GM03348 (cell line): ENCODE results near the gene CCDC63.
"Not testable (repeated sequence)": the region's sequence is repeated elsewhere in the genome, so short reads cannot be mapped to it uniquely, and the experiment has no call there.

Experiments used
- DNase-seq: peaks from one replicate; pipeline ENCODE4 v3.0.0; 2012; ENCODE audit warnings: low spot score

Gene CCDC63

DNA sequence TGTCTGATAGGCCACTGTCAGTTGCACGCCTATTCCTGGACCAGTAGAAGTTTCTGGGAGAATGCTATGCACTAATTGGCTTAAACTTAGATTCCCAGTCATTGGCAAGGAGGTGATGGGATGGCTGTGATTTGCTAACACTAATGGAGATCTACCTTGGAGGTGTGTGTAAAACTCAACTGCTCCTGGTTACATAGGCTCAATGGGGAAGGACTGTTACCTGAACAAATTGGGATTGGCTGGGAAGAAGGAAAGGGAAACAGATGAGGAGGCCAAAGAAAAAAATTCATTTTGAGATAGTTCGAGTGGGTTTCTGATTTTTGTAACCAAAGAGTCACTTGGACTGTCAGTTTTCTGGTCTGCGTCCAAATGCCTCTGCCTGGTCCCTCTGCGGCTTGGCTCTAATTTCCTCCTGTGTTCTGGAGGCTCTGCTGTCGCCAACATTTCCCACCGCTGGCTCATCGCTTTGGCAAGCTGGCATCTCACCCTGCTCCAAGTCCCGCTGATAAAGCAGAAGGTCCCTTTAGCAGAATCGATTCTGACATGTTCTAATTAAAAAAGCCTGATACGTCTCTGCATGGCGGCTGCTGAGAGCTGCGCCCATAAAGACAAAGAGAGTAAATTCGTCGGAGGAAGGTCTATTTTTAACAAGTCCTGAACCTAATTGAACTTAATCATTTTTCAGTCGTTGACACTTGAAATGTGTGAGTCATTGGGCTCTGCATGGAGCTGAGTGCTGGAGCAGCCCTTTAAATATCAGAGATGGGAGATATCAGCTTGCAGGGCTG is 2.0 kb upstream of the CCDC63 start:
- peak; percentile 60 for DNase-seq

DNA sequence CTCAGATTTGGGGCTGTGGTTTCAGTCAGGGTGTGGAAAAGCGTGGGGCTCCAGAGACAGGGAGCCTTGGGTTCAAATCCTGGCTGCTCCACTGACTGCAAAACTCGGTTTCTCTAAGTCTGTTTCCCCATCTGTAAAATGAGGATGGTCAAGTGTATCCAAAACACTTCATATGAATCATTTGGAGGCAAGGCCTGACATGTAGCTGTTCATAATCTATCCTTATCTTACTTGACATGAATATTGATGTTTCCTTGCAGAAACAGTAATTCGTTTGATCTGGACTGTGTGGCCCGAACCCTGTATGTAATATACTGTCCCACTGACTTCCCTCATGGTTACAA is 1.5 kb upstream of the CCDC63 start:
- DNase-seq = no peak

- DNase-seq = no peak
Observed at GRCh38 chr12:110848314-110848923, 1.6 kb downstream of the CCDC63 start.

GRCh38 chr12:110849221-110849620 is 2.4 kb downstream of the CCDC63 start:
- DNase-seq = no peak

DNA sequence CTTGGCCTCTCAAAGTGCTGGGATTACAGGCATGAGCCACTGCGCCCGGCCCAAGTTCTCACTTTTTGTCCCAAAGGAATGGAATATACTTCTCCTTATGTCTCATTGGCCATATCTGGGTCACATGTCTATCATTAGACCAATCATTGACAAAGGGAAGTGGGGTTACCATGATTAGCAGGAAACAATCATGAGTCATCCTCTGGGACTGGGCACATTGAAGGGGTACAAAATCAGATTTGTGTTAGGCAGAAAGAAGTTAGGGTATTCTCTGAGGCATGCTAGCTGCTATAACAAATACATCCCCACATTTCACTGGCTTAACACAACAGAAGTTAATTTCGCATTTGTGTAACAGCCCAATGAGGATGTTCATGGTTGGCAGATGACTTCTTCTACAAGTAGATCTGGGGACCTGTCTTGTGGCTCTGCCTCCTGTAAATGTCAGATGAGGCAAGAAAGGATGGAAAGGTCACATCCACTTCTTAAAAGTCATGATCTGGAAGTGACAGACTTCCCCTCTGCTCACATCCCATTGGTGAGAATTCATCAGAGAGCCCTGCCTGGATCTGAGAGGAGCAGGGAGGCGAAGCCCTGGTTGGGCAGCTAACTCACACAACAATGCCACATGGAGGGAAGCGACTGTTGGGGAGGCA is 3.1 kb downstream of the CCDC63 start:
- no peak for DNase-seq

- DNase-seq = no peak
Observed at GRCh38 chr12:110850762-110851161, 4.0 kb downstream of the CCDC63 start.

- DNase-seq = peak; percentile 40
Observed at GRCh38 chr12:110853836-110854235, 7.0 kb downstream of the CCDC63 start.

DNA sequence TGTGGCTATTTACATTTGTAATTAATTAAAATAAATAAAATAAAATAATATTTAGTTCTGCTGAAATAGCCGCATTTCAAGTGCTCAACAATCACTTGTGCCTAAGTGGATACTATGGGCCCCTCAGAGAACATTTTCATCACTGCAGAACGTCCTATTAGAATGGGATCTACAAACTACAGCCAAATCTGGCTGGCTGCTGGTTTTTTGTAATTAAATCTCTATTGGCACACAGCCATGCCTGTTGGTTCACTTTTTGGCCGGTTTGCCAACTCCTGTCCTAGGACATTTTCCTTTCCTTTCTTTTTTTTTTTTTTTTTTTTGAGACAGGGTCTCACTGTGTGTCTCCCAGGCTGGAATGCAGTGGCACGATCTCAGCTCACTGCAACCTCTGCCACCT is 9.8 kb downstream of the CCDC63 start:
- no peak for DNase-seq

DNA sequence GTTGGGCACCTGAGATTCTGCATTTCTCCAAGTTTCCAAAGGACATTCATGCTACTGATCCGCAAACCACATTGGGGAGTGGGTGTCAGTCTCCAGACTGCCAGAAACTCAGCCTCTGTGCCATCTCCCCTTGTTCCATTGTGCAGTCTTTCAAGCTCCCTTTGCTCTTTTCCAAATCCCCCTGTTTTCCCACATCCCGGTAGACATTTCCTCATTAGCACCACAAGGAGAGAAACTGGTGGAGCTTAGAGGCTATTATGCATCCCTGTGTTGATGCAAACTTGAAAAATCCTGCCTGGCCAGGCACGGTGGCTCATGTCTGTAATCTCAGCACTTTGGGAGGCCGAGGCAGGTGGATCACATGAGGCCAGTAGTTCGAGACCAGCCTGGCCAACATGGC is 10.7 kb downstream of the CCDC63 start:
- no peak for DNase-seq

GRCh38 chr12:110857954-110858353 is 11.2 kb downstream of the CCDC63 start:
- not testable (repeated sequence) for DNase-seq

GRCh38 chr12:110858848-110859247 is 12.1 kb downstream of the CCDC63 start:
- DNase-seq = no peak

DNA sequence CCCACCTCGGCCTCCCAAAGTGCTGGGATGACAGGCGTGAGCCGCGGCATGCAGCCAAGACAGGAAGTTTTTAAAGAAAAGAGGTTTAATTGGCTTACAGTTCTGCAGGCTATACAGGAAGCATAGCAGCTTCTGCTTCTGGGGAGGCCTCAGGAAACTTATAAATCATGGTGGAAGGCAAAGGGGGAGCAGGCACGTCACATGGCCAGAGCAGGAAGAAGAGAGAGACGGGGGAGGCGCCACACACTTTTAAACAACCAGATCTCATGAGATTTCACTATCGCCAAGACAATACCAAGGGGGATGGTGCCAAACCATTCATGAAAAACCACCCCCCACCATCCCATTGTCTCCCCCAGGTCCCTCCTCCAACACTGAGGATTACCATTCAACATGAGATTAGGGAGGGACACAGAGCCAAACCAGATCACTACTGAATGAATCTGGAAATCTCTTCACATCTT is 14.1 kb downstream of the CCDC63 start:
- DNase-seq = no peak

GRCh38 chr12:110861729-110862128 is 14.9 kb downstream of the CCDC63 start:
- DNase-seq = no peak

GRCh38 chr12:110862329-110862728 is 15.5 kb downstream of the CCDC63 start:
- no peak for DNase-seq

- no peak for DNase-seq
Observed at GRCh38 chr12:110863161-110863560, 16.4 kb downstream of the CCDC63 start.

GRCh38 chr12:110865521-110865920 is 18.7 kb downstream of the CCDC63 start:
- DNase-seq = no peak

DNA sequence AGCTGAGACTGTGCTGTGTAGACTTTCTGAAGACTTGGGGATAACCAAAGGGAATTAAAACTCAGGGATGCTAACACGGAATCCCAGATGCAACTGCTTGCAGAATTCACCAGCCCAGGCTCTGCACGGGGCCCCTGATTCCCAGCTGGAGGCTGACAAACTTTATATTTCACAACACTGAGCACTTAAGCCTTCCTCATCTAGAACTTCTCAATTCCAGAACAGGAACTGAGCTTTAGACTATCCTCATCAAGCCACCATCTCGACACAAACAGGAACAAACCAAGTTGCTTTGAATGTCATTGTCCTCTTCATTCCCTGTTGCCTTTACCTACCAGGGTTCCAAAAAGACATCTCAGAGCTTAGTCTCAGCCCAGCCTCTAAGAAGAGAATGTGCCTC is 22.2 kb downstream of the CCDC63 start:
- DNase-seq = no peak

DNA sequence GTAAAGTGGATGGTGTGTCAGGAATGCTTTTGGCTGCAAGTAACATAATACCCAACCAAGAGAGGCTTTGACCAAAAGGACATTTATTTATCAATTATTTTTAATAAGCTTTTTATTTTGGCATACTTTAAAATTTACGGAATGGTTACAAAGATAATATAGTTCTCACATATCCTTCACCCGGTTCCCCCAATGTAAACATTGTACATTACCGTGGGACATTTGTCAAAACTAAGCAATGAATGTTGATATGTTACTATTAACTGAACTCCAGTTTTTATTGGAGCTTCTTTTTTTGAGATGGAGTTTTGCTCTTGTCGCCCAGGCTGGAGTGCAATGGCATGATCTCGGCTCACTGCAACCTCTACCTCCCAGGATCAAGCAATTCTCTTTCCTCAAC is 23.0 kb downstream of the CCDC63 start:
- DNase-seq = no peak

DNA sequence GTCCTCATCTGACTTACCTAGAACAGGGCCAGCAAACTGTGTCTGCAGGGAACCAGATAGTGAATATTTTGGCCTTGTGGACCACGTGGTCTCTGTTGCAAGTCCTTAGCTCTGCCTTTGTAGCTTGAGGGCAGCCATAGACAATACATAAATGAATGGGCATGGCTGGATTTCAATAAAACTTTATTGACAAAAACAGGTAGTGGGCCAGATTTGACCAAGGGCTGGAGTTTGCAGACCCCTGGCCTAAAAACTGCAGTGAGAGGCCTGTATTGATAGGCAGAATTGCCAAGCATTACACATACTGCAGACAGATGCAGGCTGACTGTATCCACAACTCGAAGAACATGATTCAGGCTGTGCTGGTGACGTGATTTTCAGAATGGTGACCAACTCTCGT is 25.3 kb downstream of the CCDC63 start:
- no peak for DNase-seq

DNA sequence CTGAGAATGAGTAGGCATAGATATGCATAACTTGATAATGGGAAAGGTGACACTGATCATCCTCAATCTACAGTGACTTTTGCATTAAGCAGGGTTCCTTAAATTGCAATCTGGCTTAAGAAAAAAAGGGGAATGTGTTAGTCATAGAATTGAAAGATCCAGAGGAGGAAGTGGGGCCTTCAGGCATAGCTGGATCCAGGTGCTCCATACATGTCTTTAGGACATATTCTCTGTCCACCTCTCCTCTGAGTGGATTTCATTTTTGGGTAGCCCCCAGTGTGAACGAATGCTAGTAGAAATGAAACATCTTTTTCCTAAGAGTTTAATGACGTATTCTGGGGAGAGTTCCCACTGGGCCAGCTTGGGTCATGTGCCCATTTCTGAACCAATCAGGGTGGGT is 27.6 kb downstream of the CCDC63 start:
- no peak for DNase-seq

GRCh38 chr12:110874781-110875180 is 28.0 kb downstream of the CCDC63 start:
- no peak for DNase-seq

- no peak for DNase-seq
Observed at GRCh38 chr12:110880651-110881050, 33.9 kb downstream of the CCDC63 start.

- no peak for DNase-seq
Observed at GRCh38 chr12:110883251-110883650, 36.5 kb downstream of the CCDC63 start.
